PC-3 (cell line): ENCODE measurements around the gene PLXNA4. TPM values are rescaled to one million over a fixed set of nuclear protein-coding genes. Genes with fewer than 3 reads are reported as not detected.
"Not testable (repeated sequence)": the region's sequence is repeated elsewhere in the genome, so short reads cannot be mapped to it uniquely, and the experiment has no call there.

Experiments
- ATAC-seq: fragments of 200-7000 bp; cut with Tn5 transposase; 2 replicates; pipeline ENCODE4 v1.9.1; 2020; ENCODE audit warnings: mild to moderate bottlenecking, moderate library complexity
- BruUV-seq: library from RNA; stranded (reverse); fragments of 400-500 nt; replicated peaks from 2 replicates; lab custom pipeline; 2021; lab: Mats Ljungman, UMichigan
- CTCF ChIA-PET: fragments of 300-600 bp; sonication (Branson Sonifier 250); formaldehyde crosslinking; loops from one replicate; lab custom pipeline; 2022; ENCODE audit warnings: antibody characterized with exemption; lab: Charles Lee
- POLR2A ChIA-PET: fragments of 300-600 bp; sonication (Branson Sonifier 250); formaldehyde crosslinking; loops from one replicate; lab custom pipeline; 2022; ENCODE audit warnings: antibody characterized with exemption; ENCODE audit not compliant: unreplicated experiment; lab: Charles Lee
- DNase-seq: peaks from one replicate; pipeline ENCODE4 v3.0.0-alpha.2; 2015
- H2AFZ ChIP-seq: fragments of 300-600 bp; sonication (generic); 2 replicates; pipeline ENCODE4 v1.6.0; 2016; ENCODE audit warnings: antibody characterized with exemption, low read length
- H3F3A ChIP-seq: fragments of 300-600 bp; sonication (generic); one replicate; pipeline ENCODE4 v1.6.0; 2017; ENCODE audit warnings: antibody characterized with exemption, low read length, control low read depth, mild to moderate bottlenecking; ENCODE audit not compliant: unreplicated experiment
- H3K27ac ChIP-seq: fragments of 300-600 bp; sonication (generic); 2 replicates; pipeline ENCODE4 v1.5.1; 2016; ENCODE audit warnings: mild to moderate bottlenecking, low read length
- H3K27me3 ChIP-seq: fragments of 300-600 bp; sonication (generic); 2 replicates; pipeline ENCODE4 v1.6.1; 2016; ENCODE audit warnings: low read length, mixed read lengths
- H3K36me3 ChIP-seq: fragments of 300-600 bp; sonication (generic); 2 replicates; pipeline ENCODE4 v1.6.1; 2016; ENCODE audit warnings: low read depth, mixed run types, low read length, mixed read lengths
- H3K4me1 ChIP-seq: fragments of 300-600 bp; sonication (generic); 2 replicates; pipeline ENCODE4 v1.5.1; 2016; ENCODE audit warnings: low read length; ENCODE audit not compliant: insufficient read depth
- H3K4me2 ChIP-seq: fragments of 300-600 bp; sonication (generic); 2 replicates; pipeline ENCODE4 v1.6.0; 2016; ENCODE audit warnings: low read length
- H3K4me3 ChIP-seq: fragments of 300-600 bp; sonication (generic); 2 replicates; pipeline ENCODE4 v1.5.1; 2016; ENCODE audit warnings: mild to moderate bottlenecking, low read length, mixed read lengths
- H3K79me2 ChIP-seq: fragments of 300-600 bp; sonication (generic); 2 replicates; pipeline ENCODE4 v1.6.1; 2017; ENCODE audit warnings: low read length, mixed read lengths
- H3K9ac ChIP-seq: fragments of 300-600 bp; sonication (generic); 2 replicates; pipeline ENCODE4 v1.6.0; 2016; ENCODE audit warnings: mild to moderate bottlenecking, low read length
- H3K9me2 ChIP-seq: fragments of 300-600 bp; sonication (generic); replicated peaks from 2 replicates; pipeline ENCODE4 v1.6.1; 2016; ENCODE audit warnings: mixed run types, low read length, mixed read lengths
- H3K9me3 ChIP-seq: fragments of 300-600 bp; sonication (generic); 2 replicates; pipeline ENCODE4 v1.6.1; 2016; ENCODE audit warnings: low read length, mixed read lengths
- H4K20me1 ChIP-seq: fragments of 300-600 bp; sonication (generic); 2 replicates; pipeline ENCODE4 v1.6.1; 2016; ENCODE audit warnings: low read length, mixed read lengths
- CTCF ChIP-seq: fragments of 300-600 bp; sonication (generic); conservative IDR thresholded peaks from 2 replicates; pipeline ENCODE4 v1.5.1; 2017; ENCODE audit warnings: antibody characterized with exemption, low read depth, mild to moderate bottlenecking, low read length
- EZH2 ChIP-seq: fragments of 300-600 bp; sonication (generic); IDR thresholded peaks from one replicate; pipeline ENCODE4 v1.6.1; 2017; ENCODE audit warnings: antibody characterized with exemption, mild to moderate bottlenecking, low read length; ENCODE audit not compliant: unreplicated experiment
- EZH2phosphoT487 ChIP-seq: fragments of 300-600 bp; sonication (generic); IDR thresholded peaks from 2 replicates; pipeline ENCODE4 v1.6.1; 2018; ENCODE audit warnings: mild to moderate bottlenecking, antibody characterized with exemption, low read length, borderline replicate concordance
- intact Hi-C: fragments of 100-400 bp; cut with micrococcal nuclease; formaldehyde crosslinking; loops from 2 replicates; pipeline ENCODE4 v1.9.0; 2023
- total RNA-seq: library from RNA; depleted of rRNA; stranded (reverse); fragments of >200 nt; gene quantifications from 2 replicates; pipeline ENCODE4 v1.2.3, GENCODE V29; 2014

PLXNA4 gene
- total RNA-seq, 1 experiment from 2014 or later = 1.2 TPM

GRCh38 chr7:132601783-132602182 is 25.5 kb upstream of the PLXNA4 start:
- DNase-seq = no peak
- no TSS peak for BruUV-seq
- no peaks in the 10 kb centered on the region for H3K36me3 ChIP-seq
- H3K9me3 ChIP-seq = no peaks in the 10 kb centered on the region
- ATAC-seq = no peak
- no peaks in the 10 kb centered on the region for H4K20me1 ChIP-seq
- no peak overlapping the region for H3K4me3 ChIP-seq
- peaks cover 60% of the 10 kb centered on the region for H3K27me3 ChIP-seq
- H3K27ac ChIP-seq = no peak overlapping the region
- TF ChIP-seq EZH2phosphoT487 (no peak), EZH2 (no peak), CTCF (no peak)
- intact Hi-C loops = no loop called here
- no peaks in the 10 kb centered on the region for H3K4me1 ChIP-seq
- H3F3A ChIP-seq = no peaks in the 10 kb centered on the region
- H2AFZ ChIP-seq = no peak overlapping the region
- ChIA-PET CTCF (no interaction called here), POLR2A (no interaction called here)
- no peaks in the 10 kb centered on the region for H3K79me2 ChIP-seq
- H3K9me2 ChIP-seq = no peaks in the 10 kb centered on the region
- H3K4me2 ChIP-seq = no peak overlapping the region
- no peak overlapping the region for H3K9ac ChIP-seq

- Histone ChIP-seq H3K4me2 (no peak overlapping the region), H3K9me3 (no peaks in the 10 kb centered on the region), H3K79me2 (no peaks in the 10 kb centered on the region), H3F3A (no peaks in the 10 kb centered on the region), H4K20me1 (no peaks in the 10 kb centered on the region), H3K9me2 (no peaks in the 10 kb centered on the region), H3K4me1 (no peaks in the 10 kb centered on the region), H3K36me3 (no peaks in the 10 kb centered on the region), H3K27ac (no peak overlapping the region), H3K4me3 (no peak overlapping the region), H3K27me3 (peaks cover 49% of the 10 kb centered on the region), H2AFZ (no peak overlapping the region), H3K9ac (no peak overlapping the region)
- intact Hi-C loops = no loop called here
- ChIA-PET CTCF (no interaction called here), POLR2A (no interaction called here)
- DNase-seq (no peak), ATAC-seq (no peak)
- no TSS peak for BruUV-seq
- TF ChIP-seq EZH2phosphoT487 (no peak), EZH2 (no peak), CTCF (no peak)
Observed at GRCh38 chr7:132596588-132596987, 20.3 kb upstream of the PLXNA4 start.

DNA sequence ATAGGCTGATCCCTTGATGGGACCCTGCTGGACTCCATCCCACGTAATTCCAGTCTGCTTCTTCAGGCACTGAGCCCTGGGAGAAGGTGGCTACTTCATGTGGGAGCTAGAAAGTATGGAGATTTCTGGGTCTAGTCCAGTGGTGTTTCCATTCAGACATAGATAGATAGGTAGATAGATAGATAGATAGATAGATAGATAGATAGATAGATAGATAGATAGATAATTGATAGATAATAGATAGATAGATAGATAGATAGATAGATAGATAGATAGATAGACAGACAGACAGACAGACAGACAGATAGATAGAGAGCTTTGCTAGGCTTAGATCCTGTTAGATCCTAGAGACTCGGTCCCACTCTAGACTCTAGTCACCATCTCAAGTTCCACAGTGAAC is 18.5 kb upstream of the PLXNA4 start:
- H2AFZ ChIP-seq, POLR2A ChIA-PET, H3K4me3 ChIP-seq, CTCF ChIA-PET, H3K79me2 ChIP-seq, H3F3A ChIP-seq, H3K9me2 ChIP-seq, H3K36me3 ChIP-seq, BruUV-seq, H3K9me3 ChIP-seq, ATAC-seq, H4K20me1 ChIP-seq, DNase-seq, H3K4me2 ChIP-seq, H3K27ac ChIP-seq, H3K4me1 ChIP-seq, H3K9ac ChIP-seq, intact Hi-C loops: not testable (repeated sequence)
- peaks cover 52% of the 10 kb centered on the region for H3K27me3 ChIP-seq
